ENCODE data around the gene COL4A4. TPM values are rescaled to one million over a fixed set of nuclear protein-coding genes. Genes with fewer than 3 reads are reported as not detected.
A peak's percentile ranks its signal among the peaks of the same experiment; 100 is the strongest.

The COL4A4 gene
- total and polyA plus RNA-seq, 2 of the 4 experiments (the other 2 are of a cell fraction) = 0.02 TPM; not detected in 1

DNA sequence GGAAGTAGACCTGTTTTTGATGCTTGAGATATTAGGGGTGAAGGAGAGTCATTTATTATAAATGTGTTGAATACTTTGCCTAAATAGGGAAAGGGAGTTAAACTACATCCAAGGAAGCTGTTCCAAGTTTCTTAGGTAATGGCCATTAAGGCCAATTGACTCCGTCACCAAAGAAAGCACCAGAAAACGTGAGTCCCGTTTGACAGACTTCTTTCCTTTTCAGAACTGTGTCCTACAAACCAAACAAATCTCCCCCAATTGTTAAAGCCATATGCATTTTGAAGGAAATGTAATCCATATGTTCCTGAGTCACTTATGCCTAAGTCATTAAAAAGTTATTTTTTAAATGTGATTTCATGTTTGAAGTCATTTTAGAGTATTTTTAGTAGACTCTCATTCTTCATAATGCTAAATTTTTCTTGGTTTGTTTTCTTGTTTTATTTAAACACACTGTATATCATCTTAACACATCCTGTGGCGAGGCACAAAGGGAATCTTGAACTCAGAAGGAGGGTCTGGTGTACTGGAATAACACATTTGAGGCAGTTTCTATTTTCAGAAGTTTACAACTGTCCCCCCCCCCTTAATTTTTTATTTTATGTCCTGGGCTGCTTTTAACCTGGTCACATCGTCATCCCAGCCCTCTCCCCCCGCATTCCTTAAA is 194.5 kb downstream of the COL4A4 start:
- Histone ChIP-seq H2BK5ac (ENCODE audit: low read depth, low read length, poor library complexity, severe bottlenecking) (peak overlapping the region; percentile 2), H3K79me1 (ENCODE audit: low read depth in 1 of 2, low read length in 2 of 2) (peaks cover 0 to 3% of the 10 kb centered on the region in 2 experiments; a peak in 1 of 4 replicates), H2BK120ac (ENCODE audit: low read depth, low read length) (no peak overlapping the region), H2AFZ (replicated peaks; ENCODE audit: low read length, poor library complexity) (no peak overlapping the region), H3K4me2 (ENCODE audit: low read depth, low read length) (peak overlapping the region; percentile 53; the same call in 1 of the 2 replicates), H3K27ac (ENCODE audit: insufficient read depth, low read length) (no peak overlapping the region), H3K4me3 (ENCODE audit: insufficient read depth, low read depth, low read length) (no peak overlapping the region), H2BK15ac (ENCODE audit: low read depth, low read length) (no peak overlapping the region), H4K91ac (ENCODE audit: insufficient read depth, low read depth, low read length) (no peak overlapping the region), H3K36me3 (ENCODE audit: control insufficient read depth, insufficient read depth, low read length) (no peaks in the 10 kb centered on the region), H4K20me1 (ENCODE audit: insufficient read depth, low read length) (no peaks in the 10 kb centered on the region), H4K8ac (ENCODE audit: low read depth in 2 of 2, low read length in 2 of 2) (no peak overlapping the region), H3K23ac (ENCODE audit: low read depth, low read length) (no peak overlapping the region), H3K27me3 (ENCODE audit: control insufficient read depth, insufficient read depth, low read length) (no peaks in the 10 kb centered on the region), H2AK5ac (ENCODE audit: low read depth, low read length) (no peak overlapping the region), H3K4ac (ENCODE audit: low read depth, low read length) (no peak overlapping the region), H3K4me1 (ENCODE audit: control insufficient read depth, insufficient read depth, low read length) (peaks cover 4% of the 10 kb centered on the region; the same call in 1 of the 2 replicates), H3K14ac (replicated peaks; ENCODE audit: low read depth, low read length) (no peak overlapping the region), H4K5ac (ENCODE audit: low read depth, low read length) (no peak overlapping the region), H2BK20ac (ENCODE audit: low read depth, low read length) (no peak overlapping the region), H3K9me3 (ENCODE audit: control insufficient read depth, insufficient read depth, low read length) (no peaks in the 10 kb centered on the region), H2AK9ac (replicated peaks; ENCODE audit: low read depth, low read length, poor library complexity) (no peak overlapping the region), H3K9me1 (ENCODE audit: insufficient read depth, low read length) (no peaks in the 10 kb centered on the region), H3K18ac (ENCODE audit: low read depth, low read length) (peak overlapping the region; percentile 54; the same call in 1 of the 2 replicates), H3K9ac (ENCODE audit: low read depth, low read length) (no peak overlapping the region), H3K56ac (ENCODE audit: extremely low read depth, insufficient read depth, low read length) (no peak overlapping the region)
- POLR2A ChIA-PET (ENCODE audit: unreplicated experiment) = interaction anchor here (0.6 kb wide), 2 partner anchors 425 to 1832 kb away, joined by 4 to 7 read pairs; no protein-coding TSS in a partner anchor
- ATAC-seq (ENCODE audit: low read depth) (peak; percentile 51), DNase-seq (peak; percentile 57)
- in situ Hi-C loops (cut with MboI; ENCODE audit: low sequenced_read_pairs) = no loop called here
- WGBS, 2 experiments (ENCODE audit: extremely low coverage in 2 of 2, insufficient read length in 1 of 2) = no CpG with 5 or more reads among the region's 6 CpGs
- no TSS peak for BruUV-seq (replicated peaks)
- intact Hi-C loops (cut with micrococcal nuclease) = no loop called here
- no peak for TF ChIP-seq NFE2L2 (IDR thresholded peaks at IDR 0.05; ENCODE audit: low read depth, low read length)
- no peak for TF ChIP-seq FOS (IDR thresholded peaks at IDR 0.05; ENCODE audit: low read depth, low read length)
- TF ChIP-seq, protein P1, sequence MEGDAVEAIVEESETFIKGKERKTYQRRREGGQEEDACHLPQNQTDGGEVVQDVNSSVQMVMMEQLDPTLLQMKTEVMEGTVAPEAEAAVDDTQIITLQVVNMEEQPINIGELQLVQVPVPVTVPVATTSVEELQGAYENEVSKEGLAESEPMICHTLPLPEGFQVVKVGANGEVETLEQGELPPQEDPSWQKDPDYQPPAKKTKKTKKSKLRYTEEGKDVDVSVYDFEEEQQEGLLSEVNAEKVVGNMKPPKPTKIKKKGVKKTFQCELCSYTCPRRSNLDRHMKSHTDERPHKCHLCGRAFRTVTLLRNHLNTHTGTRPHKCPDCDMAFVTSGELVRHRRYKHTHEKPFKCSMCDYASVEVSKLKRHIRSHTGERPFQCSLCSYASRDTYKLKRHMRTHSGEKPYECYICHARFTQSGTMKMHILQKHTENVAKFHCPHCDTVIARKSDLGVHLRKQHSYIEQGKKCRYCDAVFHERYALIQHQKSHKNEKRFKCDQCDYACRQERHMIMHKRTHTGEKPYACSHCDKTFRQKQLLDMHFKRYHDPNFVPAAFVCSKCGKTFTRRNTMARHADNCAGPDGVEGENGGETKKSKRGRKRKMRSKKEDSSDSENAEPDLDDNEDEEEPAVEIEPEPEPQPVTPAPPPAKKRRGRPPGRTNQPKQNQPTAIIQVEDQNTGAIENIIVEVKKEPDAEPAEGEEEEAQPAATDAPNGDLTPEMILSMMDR (conservative IDR thresholded peaks at IDR 0.05; ENCODE audit: low read depth, low read length) = no peak
- no peak for TF ChIP-seq RFX5 (IDR thresholded peaks at IDR 0.05; ENCODE audit: low read depth, low read length)
- CTCF ChIA-PET = interaction anchor here (1.0 kb wide), 1 partner anchor 1298 kb away, joined by 3 read pairs; no protein-coding TSS in a partner anchor
- dilution Hi-C loops (cut with HindIII; ENCODE audit: low sequenced_read_pairs, unreplicated experiment) = no loop called here
